NCI-H748 (cell line): ENCODE results near the gene XRCC5.
"Not testable (repeated sequence)": the region's sequence is repeated elsewhere in the genome, so short reads cannot be mapped to it uniquely, and the experiment has no call there.

Source experiments
- DNase-seq: peaks from one replicate; lab custom pipeline; 2025; ENCODE audit not compliant: unreplicated experiment; lab: John Stamatoyannopoulos, UW

Gene XRCC5

DNA sequence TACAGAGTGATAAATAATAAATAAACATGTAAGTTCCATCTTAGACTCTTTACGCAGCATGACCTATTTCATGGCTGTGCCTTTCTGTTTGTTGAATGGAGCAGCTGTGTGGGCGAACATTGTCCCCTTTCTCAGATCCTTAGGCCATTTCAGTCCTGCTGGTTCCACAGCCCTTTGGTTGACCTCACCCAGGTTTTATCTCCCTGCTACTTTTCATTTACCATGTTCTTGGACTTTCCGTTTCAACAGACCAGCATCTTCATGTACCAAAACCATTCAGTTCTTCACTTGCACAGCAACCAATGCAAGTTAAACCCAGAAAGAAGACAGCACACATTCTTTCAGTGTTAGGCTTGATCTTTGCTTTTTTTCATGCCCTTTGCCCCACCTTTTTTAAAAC, 83.8 kb downstream of the XRCC5 start:
- DNase-seq = no peak

DNA sequence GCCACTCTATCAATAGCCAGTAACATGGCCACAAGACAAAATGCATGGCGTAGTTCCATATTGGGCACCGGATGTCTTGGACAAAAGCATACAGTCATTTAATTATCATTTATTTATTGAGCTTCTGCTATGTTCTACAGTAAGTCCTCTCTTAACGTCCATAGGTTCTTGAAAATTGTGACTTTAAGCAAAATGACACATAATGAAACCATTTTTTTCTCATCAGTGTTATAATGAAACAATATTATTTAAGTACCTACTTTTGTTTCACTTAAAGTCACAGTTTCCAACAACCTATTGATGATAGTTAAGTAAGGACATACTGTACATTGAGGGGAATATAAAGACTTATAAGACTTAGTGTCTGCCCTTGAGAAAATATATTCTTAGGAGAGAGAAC, 84.9 kb downstream of the XRCC5 start:
- DNase-seq = no peak

GRCh38 chr2:216194561-216194960, 85.4 kb downstream of the XRCC5 start:
- no peak for DNase-seq

GRCh38 chr2:216195565-216196029, 86.4 kb downstream of the XRCC5 start:
- DNase-seq = no peak

GRCh38 chr2:216201692-216202306, 92.7 kb downstream of the XRCC5 start:
- no peak for DNase-seq

GRCh38 chr2:216202626-216203250, 93.6 kb downstream of the XRCC5 start:
- DNase-seq = no peak

- no peak for DNase-seq
Measured at GRCh38 chr2:216205486-216205885, 96.3 kb downstream of the XRCC5 start.

DNA sequence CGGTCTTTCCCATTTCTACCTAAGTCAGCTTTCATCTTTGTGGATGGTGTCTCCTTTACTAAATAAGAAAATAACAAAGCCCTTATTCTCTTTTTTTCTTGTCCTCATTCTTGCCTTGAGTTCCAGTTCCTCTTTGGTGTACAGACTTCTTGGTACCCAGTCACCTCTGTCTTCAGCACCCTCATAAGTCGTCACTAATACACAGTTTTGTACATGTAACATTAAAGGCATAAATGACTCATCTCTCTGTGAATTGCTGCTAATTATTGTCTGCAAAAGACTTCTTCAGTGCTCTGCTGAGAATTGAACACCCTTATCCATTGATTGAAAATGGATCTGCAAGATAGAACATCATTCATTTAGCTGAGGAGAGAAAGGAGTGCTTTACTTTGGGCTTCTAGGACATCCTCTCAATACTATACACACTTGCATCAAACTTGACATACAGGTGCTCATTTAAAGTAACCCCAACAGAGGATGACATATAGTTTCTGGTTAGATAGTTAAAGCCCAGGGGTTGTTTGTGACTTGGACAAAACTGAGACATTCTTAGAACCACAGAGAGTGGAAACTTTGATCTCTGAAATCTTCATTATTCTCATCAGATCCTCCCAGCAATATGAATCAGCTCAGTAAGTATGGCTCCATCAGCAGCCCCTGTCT, 97.0 kb downstream of the XRCC5 start:
- DNase-seq = no peak

DNA sequence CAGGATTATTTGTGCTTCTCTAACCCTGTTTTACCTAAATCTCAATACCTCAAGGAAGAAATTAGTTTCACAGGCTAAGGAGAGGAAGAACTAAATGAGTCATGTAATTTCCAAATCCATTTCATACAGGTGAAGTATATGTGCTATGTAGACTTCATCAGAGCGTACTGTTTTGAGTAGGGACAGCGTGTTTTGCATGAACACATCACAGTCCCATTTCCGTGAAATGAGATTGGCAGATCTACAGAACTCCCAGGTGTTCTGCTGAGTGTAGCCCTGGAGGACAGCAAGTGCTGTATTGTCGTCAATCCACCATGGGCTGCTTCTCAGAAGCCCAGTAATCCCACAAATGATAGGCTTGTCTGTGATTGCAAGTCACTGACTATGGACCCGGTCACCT, 97.7 kb downstream of the XRCC5 start:
- no peak for DNase-seq

DNA sequence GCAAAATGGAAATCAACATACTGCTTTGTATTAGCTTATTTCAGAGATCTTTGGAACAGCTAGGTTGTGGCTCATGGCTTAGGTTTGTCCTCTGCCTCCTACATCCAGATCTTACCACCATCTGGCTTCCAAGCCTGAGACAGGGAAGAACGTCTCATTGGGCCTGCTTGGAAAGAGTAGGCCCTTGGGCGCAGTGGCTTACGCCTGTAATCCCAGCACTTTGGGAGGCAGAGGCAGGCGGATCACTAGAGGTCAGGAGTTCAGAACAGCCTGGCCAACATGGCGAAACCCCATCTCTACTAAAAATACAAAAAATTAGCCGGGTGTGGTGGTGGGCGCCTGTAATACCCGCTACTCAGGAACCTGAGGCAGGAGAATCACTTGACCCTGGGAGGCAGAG, 99.5 kb downstream of the XRCC5 start:
- DNase-seq = not testable (repeated sequence)

DNA sequence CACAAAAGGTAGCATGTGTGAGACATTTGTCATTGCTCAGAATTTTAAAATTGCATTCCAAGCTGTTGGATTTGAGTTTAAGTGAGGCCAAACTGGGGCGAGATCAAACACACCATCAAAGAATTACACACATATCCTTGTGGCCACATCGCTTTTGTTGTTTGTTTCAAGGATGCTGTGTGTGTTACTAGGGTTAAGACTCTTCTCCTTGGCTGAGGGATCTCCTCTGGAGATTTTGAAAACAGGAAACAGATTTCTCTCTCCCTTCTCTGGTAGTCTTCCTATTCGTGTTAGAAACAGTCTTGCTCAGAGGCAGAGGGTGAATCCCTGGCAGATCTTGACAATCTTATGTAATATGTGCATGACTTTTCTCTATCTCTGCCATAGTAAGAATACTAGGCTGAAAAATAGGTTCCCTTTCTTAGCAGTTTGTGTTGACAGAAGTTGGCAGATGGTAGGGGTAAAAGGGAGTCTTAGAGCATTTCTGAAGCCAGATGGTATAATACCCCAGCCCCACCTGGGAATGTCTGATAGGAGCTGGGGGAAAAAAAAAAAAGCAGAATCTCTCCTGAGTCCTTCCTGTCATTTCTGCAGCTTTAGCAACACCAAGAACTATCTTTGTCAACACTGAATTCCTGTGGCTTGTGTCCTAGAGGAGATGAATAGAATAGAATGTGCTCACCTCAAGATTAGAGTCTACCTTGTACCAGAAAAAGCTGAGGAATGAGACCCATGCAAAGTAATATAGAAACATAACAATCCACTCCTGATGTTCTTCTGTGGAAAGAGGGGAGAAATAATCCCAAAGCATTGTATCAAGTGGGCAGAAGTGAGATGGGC, 101.8 kb downstream of the XRCC5 start:
- no peak for DNase-seq

- DNase-seq = no peak
Measured at GRCh38 chr2:216211614-216212145, 102.5 kb downstream of the XRCC5 start.

DNA sequence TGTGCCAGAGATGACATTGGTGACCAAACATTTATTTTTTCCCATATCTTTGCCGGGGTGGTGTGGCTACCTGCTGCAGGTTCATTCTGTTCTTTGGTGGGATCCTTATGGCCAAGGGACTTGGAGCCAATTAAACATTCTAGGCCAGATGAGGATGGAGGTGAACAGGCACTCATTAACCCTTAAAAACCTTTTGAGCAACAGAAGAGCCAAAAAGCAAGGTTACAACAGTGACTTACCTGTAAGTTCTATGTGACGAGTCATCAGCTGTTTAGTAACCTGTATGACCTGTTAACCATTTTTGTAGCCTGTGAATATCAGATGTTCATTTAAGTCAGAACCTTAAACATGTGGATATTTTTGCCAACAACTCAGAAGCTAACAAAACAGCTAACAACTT, 105.6 kb downstream of the XRCC5 start:
- DNase-seq = no peak

DNA sequence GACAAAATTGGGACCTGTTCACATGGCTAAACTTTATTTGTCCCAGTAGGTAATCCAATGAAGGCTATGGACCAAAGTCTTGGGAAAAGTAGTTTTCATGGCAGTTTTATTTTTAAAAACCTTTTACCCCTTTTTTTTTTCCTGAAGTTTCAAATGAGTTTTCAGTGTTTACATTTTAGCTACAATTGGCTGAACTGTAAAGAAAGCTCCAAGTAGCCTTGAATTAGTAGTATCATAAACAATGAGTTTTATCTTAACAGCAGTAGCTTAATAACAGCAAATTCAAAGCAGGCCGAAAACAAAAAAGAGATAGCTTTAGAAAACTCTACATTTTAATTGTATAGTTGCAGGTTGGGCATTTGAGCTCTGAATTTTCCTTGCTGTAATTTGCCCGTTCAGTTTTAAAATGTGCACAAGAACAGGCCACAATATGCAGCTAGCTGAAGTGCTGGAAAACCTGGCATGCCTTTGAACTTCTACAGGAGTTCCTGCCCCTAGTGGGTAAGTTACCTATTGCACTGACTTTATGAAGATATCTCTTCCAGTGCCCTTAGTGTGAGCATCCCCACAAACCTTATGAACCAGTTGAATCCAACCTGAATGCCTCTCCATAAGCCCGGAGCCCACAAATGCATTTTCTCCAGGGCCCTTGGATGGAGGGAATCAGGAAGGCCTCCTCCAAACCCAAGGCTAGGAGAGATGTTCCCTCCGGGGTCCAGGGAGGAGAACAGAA, 106.7 kb downstream of the XRCC5 start:
- DNase-seq = peak; percentile 16

- no peak for DNase-seq
Measured at GRCh38 chr2:216216951-216217903, 108.1 kb downstream of the XRCC5 start.

GRCh38 chr2:216217904-216218260, 108.7 kb downstream of the XRCC5 start:
- no peak for DNase-seq

DNA sequence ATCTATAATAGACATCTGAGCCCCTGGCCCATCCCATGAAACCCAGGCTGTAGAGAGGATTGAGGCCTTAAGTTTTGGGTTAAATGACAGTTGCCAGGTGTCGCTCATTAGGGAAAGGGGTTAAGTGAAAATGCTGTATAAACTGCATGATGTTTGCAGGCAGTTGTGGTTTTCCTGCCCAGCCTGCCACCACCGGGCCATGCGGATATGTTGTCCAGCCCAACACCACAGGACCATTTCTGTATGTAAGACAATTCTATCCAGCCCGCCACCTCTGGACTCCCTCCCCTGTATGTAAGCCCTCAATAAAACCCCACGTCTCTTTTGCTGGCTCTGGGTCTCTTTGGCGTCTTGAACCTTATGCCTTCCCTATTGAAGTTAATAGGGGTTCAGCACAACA, 110.7 kb downstream of the XRCC5 start:
- DNase-seq = no peak

GRCh38 chr2:216220976-216221375, 111.8 kb downstream of the XRCC5 start:
- DNase-seq = no peak

DNA sequence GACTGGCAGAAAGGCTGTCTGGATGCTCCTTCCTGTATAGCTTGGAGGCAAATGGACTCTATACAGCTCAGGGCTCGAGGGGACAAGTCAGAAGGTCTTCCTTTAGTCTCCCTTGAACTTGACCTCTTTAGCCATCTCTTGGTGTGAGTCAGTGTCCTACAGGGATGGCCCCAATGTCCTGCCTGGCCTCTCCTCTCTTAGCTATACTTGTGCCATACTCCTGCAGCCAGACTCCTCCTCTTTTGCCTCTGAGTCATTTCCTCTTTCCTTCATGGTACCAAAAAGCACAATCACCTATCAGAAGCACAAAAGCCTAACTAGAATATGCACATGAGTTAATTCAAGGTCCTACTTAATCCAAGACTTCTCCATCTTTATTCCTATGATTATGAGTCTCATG, 112.7 kb downstream of the XRCC5 start:
- DNase-seq = no peak
